HUES6 (cell line): ENCODE measurements around the gene GSTM4.

ENCODE experiments used
- H3K27ac ChIP-seq: 2 replicates; pipeline ENCODE4 v1.7.0; 2013; ENCODE audit warnings: low read depth, mild to moderate bottlenecking, low read length, inconsistent platforms
- H3K27me3 ChIP-seq: 2 replicates; pipeline ENCODE4 v1.6.1; 2013; ENCODE audit warnings: low read length; ENCODE audit not compliant: control insufficient read depth, insufficient read depth
- H3K36me3 ChIP-seq: 2 replicates; pipeline ENCODE4 v1.6.1; 2013; ENCODE audit warnings: low read length; ENCODE audit not compliant: control insufficient read depth, insufficient read depth
- H3K4me1 ChIP-seq: 2 replicates; pipeline ENCODE4 v1.6.1; 2013; ENCODE audit warnings: low read length; ENCODE audit not compliant: control insufficient read depth, insufficient read depth
- H3K4me3 ChIP-seq: 2 replicates; pipeline ENCODE4 v1.5.1; 2013; ENCODE audit warnings: low read depth, low read length
- H3K9ac ChIP-seq: one replicate; pipeline ENCODE4 v1.6.1; 2013; ENCODE audit warnings: mild to moderate bottlenecking, low read length
- H3K9me3 ChIP-seq: 2 replicates; pipeline ENCODE4 v1.6.1; 2013; ENCODE audit warnings: low read depth, low read length; ENCODE audit not compliant: control insufficient read depth, insufficient read depth

Gene GSTM4

GRCh38 chr1:109655615-109656519 is at the start of gene GSTM4:
GSTM4 (plus strand) TSS chr1:109656099; CDS start chr1:109656390, 291 bp downstream.
- Histone ChIP-seq H3K9me3 (no peaks in the 10 kb centered on the region), H3K4me1 (peaks cover 3% of the 10 kb centered on the region; the same call in 1 of the 2 replicates), H3K27me3 (peaks cover 21% of the 10 kb centered on the region), H3K4me3 (peak within 1 kb of the TSS; percentile 96), H3K36me3 (peaks cover 4% of the 10 kb centered on the region; the same call in 1 of the 2 replicates), H3K27ac (no peak within 1 kb of the TSS), H3K9ac (peak within 1 kb of the TSS; percentile 37)

GRCh38 chr1:109609881-109610280 is 46.0 kb upstream of the GSTM4 start:
- no peaks in the 10 kb centered on the region for H3K27me3 ChIP-seq
- H3K9me3 ChIP-seq: no peaks in the 10 kb centered on the region
- H3K27ac ChIP-seq: no peak overlapping the region
- no peak overlapping the region for H3K9ac ChIP-seq
- peaks cover 16% of the 10 kb centered on the region for H3K4me1 ChIP-seq
- no peak overlapping the region for H3K4me3 ChIP-seq
- no peaks in the 10 kb centered on the region for H3K36me3 ChIP-seq

GRCh38 chr1:109610609-109611307 is 45.1 kb upstream of the GSTM4 start:
- Histone ChIP-seq H3K36me3 (no peaks in the 10 kb centered on the region), H3K27me3 (no peaks in the 10 kb centered on the region), H3K4me1 (peaks cover 16% of the 10 kb centered on the region), H3K4me3 (no peak overlapping the region), H3K9me3 (no peaks in the 10 kb centered on the region), H3K27ac (no peak overlapping the region), H3K9ac (no peak overlapping the region)

- Histone ChIP-seq H3K9me3 (no peaks in the 10 kb centered on the region), H3K27ac (no peak overlapping the region), H3K4me3 (no peak overlapping the region)
Observed at GRCh38 chr1:109611308-109611990, 44.5 kb upstream of the GSTM4 start.

GRCh38 chr1:109613361-109614147 is 42.3 kb upstream of the GSTM4 start:
- Histone ChIP-seq H3K9me3 (no peaks in the 10 kb centered on the region), H3K27ac (no peak overlapping the region), H3K9ac (no peak overlapping the region), H3K36me3 (no peaks in the 10 kb centered on the region), H3K27me3 (no peaks in the 10 kb centered on the region), H3K4me3 (no peak overlapping the region), H3K4me1 (peaks cover 28% of the 10 kb centered on the region)

More at GRCh38 chr1:109611308-109611990, 44.5 kb upstream of the GSTM4 start:
- Histone ChIP-seq H3K4me1 (peaks cover 16% of the 10 kb centered on the region), H3K9ac (no peak overlapping the region), H3K27me3 (no peaks in the 10 kb centered on the region), H3K36me3 (no peaks in the 10 kb centered on the region)

- Histone ChIP-seq H3K4me1 (peaks cover 24% of the 10 kb centered on the region), H3K27me3 (no peaks in the 10 kb centered on the region), H3K9me3 (no peaks in the 10 kb centered on the region), H3K36me3 (no peaks in the 10 kb centered on the region), H3K9ac (no peak overlapping the region), H3K27ac (no peak overlapping the region), H3K4me3 (no peak overlapping the region)
Observed at GRCh38 chr1:109615879-109616278, 40.0 kb upstream of the GSTM4 start.

- Histone ChIP-seq H3K27me3 (no peaks in the 10 kb centered on the region), H3K36me3 (no peaks in the 10 kb centered on the region), H3K9me3 (no peaks in the 10 kb centered on the region), H3K4me1 (peaks cover 25% of the 10 kb centered on the region), H3K27ac (no peak overlapping the region), H3K9ac (no peak overlapping the region), H3K4me3 (no peak overlapping the region)
Observed at GRCh38 chr1:109616391-109616790, 39.5 kb upstream of the GSTM4 start.

GRCh38 chr1:109617291-109617801 is 38.6 kb upstream of the GSTM4 start:
- Histone ChIP-seq H3K4me1 (peaks cover 29% of the 10 kb centered on the region), H3K4me3 (peak overlapping the region; percentile 1; the same call in 1 of the 2 replicates), H3K27ac (no peak overlapping the region), H3K27me3 (no peaks in the 10 kb centered on the region), H3K9me3 (no peaks in the 10 kb centered on the region), H3K9ac (peak overlapping the region; percentile 16), H3K36me3 (no peaks in the 10 kb centered on the region)

- H3K27me3 ChIP-seq: no peaks in the 10 kb centered on the region
- H3K9ac ChIP-seq: peak overlapping the region; percentile 79
- no peaks in the 10 kb centered on the region for H3K36me3 ChIP-seq
- H3K4me3 ChIP-seq: peak overlapping the region; percentile 93
- no peaks in the 10 kb centered on the region for H3K9me3 ChIP-seq
- H3K27ac ChIP-seq: peak overlapping the region; percentile 51; the same call in 1 of the 2 replicates
- H3K4me1 ChIP-seq: peaks cover 29% of the 10 kb centered on the region
Observed at GRCh38 chr1:109618661-109619575, 37.0 kb upstream of the GSTM4 start.
